Mesenchymal stem cell (in vitro differentiated cells and primary cell): Measurements from ENCODE around the gene XPR1.

Source experiments
- DNase-seq: peaks from one replicate; pipeline ENCODE4 v3.0.0-alpha.2; 2013
- H2AFZ ChIP-seq: one replicate; pipeline ENCODE4 v1.6.1; 2013; ENCODE audit warnings: low read depth, mild to moderate bottlenecking, control low read depth, inconsistent platforms, low read length, moderate library complexity
- H2AK5ac ChIP-seq: 2 replicates; pipeline ENCODE4 v1.6.1; 2013; ENCODE audit warnings: low read length, moderate library complexity, mild to moderate bottlenecking, inconsistent platforms; ENCODE audit not compliant: severe bottlenecking
- H2BK120ac ChIP-seq: one replicate; pipeline ENCODE4 v1.6.1; 2013; ENCODE audit warnings: low read depth, mild to moderate bottlenecking, inconsistent platforms, low read length, moderate library complexity
- H2BK12ac ChIP-seq, 2 experiments: one replicate each; pipeline ENCODE4 v1.6.1; 2013; ENCODE audit warnings: inconsistent platforms in 2 of 2, low read length in 2 of 2, mild to moderate bottlenecking in 2 of 2, moderate library complexity in 2 of 2, control low read depth in 1 of 2
- H2BK15ac ChIP-seq: one replicate; pipeline ENCODE4 v1.6.1; 2013; ENCODE audit warnings: mild to moderate bottlenecking, low read depth, inconsistent platforms; ENCODE audit not compliant: poor library complexity, severe bottlenecking
- H2BK5ac ChIP-seq: 2 replicates; pipeline ENCODE4 v1.6.1; 2013; ENCODE audit warnings: low read depth, mild to moderate bottlenecking, low read length, control low read depth, inconsistent platforms; ENCODE audit not compliant: poor library complexity, severe bottlenecking
- H3K14ac ChIP-seq, 2 experiments: one replicate each; pipeline ENCODE4 v1.6.1; 2013; ENCODE audit warnings: inconsistent platforms in 2 of 2, low read length in 2 of 2, control low read depth in 1 of 2, mild to moderate bottlenecking in 1 of 2, moderate library complexity in 1 of 2
- H3K18ac ChIP-seq, 2 experiments: one replicate each; pipeline ENCODE4 v1.6.1; 2013; ENCODE audit warnings: inconsistent platforms in 2 of 2, low read length in 2 of 2, control low read depth in 1 of 2, low read depth in 1 of 2, mild to moderate bottlenecking in 1 of 2
- H3K23ac ChIP-seq, 2 experiments: one replicate each; pipeline ENCODE4 v1.6.1; 2013; ENCODE audit warnings: inconsistent platforms in 2 of 2, low read length in 2 of 2, mild to moderate bottlenecking in 2 of 2, moderate library complexity in 2 of 2, control low read depth in 1 of 2
- H3K27ac ChIP-seq: 2 replicates; pipeline ENCODE4 v1.5.1; 2013; ENCODE audit warnings: mild to moderate bottlenecking, moderate library complexity, low read length, control low read depth, inconsistent platforms; ENCODE audit not compliant: poor library complexity, severe bottlenecking
- H3K27me3 ChIP-seq, 2 experiments: 2 replicates each; pipeline versions ENCODE4 v1.6.1 to v1.7.0; 2013; ENCODE audit warnings: low read length in 2 of 2, mild to moderate bottlenecking in 2 of 2, moderate library complexity in 2 of 2, control low read depth in 1 of 2, inconsistent platforms in 1 of 2; ENCODE audit not compliant: control insufficient read depth in 1 of 2, insufficient read depth in 1 of 2
- H3K36me3 ChIP-seq, 2 experiments: 2 replicates each; pipeline versions ENCODE4 v1.6.1 to v1.7.0; 2013; ENCODE audit warnings: low read length in 2 of 2, control low read depth in 1 of 2, inconsistent platforms in 1 of 2, low read depth in 1 of 2, mild to moderate bottlenecking in 1 of 2; ENCODE audit not compliant: insufficient read depth in 2 of 2, control insufficient read depth in 1 of 2
- H3K4ac ChIP-seq, 2 experiments: one replicate each; pipeline ENCODE4 v1.6.1; 2013; ENCODE audit warnings: inconsistent platforms in 2 of 2, low read length in 2 of 2, mild to moderate bottlenecking in 2 of 2, moderate library complexity in 2 of 2, control low read depth in 1 of 2, low read depth in 1 of 2
- H3K4me1 ChIP-seq: 2 replicates; pipeline ENCODE4 v1.6.1; 2013; ENCODE audit warnings: low read depth, low read length, control low read depth; ENCODE audit not compliant: control insufficient read depth, insufficient read depth
- H3K4me2 ChIP-seq: 2 replicates; pipeline ENCODE4 v1.6.1; 2013; ENCODE audit warnings: low read length, mild to moderate bottlenecking, inconsistent platforms; ENCODE audit not compliant: poor library complexity, severe bottlenecking
- H3K4me3 ChIP-seq, 2 experiments: 2 replicates each; pipeline versions ENCODE4 v1.5.1 to v1.7.0; 2013; ENCODE audit warnings: low read length in 2 of 2, mild to moderate bottlenecking in 2 of 2, control low read depth in 1 of 2, low read depth in 1 of 2; ENCODE audit not compliant: insufficient read depth in 1 of 2
- H3K79me1 ChIP-seq: replicated peaks from 2 replicates; pipeline ENCODE4 v1.6.1; 2013; ENCODE audit warnings: mild to moderate bottlenecking, control low read depth, low read length, inconsistent platforms; ENCODE audit not compliant: poor library complexity, severe bottlenecking
- H3K9ac ChIP-seq: 2 replicates; pipeline ENCODE4 v1.7.0; 2013; ENCODE audit warnings: mild to moderate bottlenecking, low read length, moderate library complexity
- H3K9me3 ChIP-seq: 2 replicates; pipeline ENCODE4 v1.7.0; 2013; ENCODE audit warnings: mild to moderate bottlenecking, low read length; ENCODE audit not compliant: control insufficient read depth
- H4K8ac ChIP-seq: one replicate; pipeline ENCODE4 v1.6.1; 2013; ENCODE audit warnings: inconsistent platforms, mild to moderate bottlenecking, low read length, moderate library complexity
- H4K91ac ChIP-seq: one replicate; pipeline ENCODE4 v1.6.1; 2013; ENCODE audit warnings: mild to moderate bottlenecking, low read length, inconsistent platforms
- WGBS: methylation state at CpG from one replicate; pipeline ENCODE4 v1.1.7; 2013; ENCODE audit warnings: mixed read lengths; 5-methylcytosine and 5-hydroxymethylcytosine counted together

XPR1 gene

DNA sequence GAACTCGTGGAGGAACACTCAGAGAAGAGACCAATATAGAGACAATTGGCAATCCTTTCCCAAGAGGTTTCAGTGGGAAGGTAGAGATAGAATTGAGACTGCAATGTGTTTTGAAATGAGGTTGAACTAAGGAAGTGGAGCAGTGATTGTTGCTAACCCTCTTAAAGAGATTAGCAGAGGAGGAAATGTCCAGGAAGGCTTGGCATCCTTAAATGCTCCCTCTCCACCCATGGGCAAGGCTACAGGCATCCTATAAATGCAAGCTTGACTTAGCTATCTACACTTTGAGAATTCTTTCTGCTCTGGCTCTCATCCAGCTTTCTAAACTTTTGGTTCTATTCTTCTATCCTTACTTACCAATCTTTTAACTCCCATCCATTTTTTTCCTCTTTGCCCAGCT lies 30.3 kb upstream of the XPR1 start:
- H3K23ac ChIP-seq, result no peak overlapping the region
- H3K9ac ChIP-seq, result no peak overlapping the region
- no peak overlapping the region for H2BK12ac ChIP-seq

DNA sequence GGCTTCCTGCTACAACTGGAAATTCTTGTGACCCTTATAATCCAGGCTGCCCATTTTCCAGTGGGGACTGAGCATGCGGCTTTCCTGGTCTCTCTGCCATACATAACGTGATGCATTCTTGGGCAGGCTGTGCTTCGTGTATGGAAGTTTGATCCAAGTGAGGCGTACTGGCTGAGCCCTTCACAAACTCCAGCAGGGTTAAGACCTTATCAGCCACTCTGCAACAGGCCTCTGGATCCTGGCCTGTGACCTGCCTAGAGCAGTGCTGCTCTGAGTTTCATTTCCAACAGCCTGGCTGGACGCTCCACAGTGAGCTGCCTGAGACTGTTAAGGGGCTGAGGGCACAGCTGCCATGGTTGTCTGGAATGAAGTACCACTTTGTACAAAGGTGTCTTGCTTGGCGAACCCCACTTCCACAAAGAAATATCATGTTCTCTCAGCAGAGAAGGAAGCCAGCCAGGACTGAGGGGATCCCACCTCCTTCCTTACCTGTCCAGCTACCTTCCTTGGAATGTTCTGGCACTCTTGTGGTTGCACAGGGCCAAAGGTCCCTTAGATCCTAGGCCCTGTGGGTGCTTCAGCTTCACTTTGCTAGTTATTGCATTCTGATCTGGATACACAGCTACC lies 28.5 kb upstream of the XPR1 start:
- no peak overlapping the region for H2BK15ac ChIP-seq
- H2BK5ac ChIP-seq, result no peak overlapping the region
- no peak overlapping the region for H4K8ac ChIP-seq
- peaks cover 2% of the 10 kb centered on the region for H3K4me1 ChIP-seq
- H3K27ac ChIP-seq, result no peak overlapping the region
- H3K4ac ChIP-seq, result no peak overlapping the region
- no peak overlapping the region for H2BK120ac ChIP-seq
- no peak overlapping the region for H2AFZ ChIP-seq
- no peak overlapping the region for H3K4me3 ChIP-seq
- no peak overlapping the region for H3K4me2 ChIP-seq
- no peak overlapping the region for H3K9ac ChIP-seq
- whole genome bisulfite sequencing, result 80% methylated on average over 6 of the region's 6 CpGs
- H2BK12ac ChIP-seq, result no peak overlapping the region
- H3K14ac ChIP-seq, result no peak overlapping the region
- no peak overlapping the region for H2AK5ac ChIP-seq
- no peaks in the 10 kb centered on the region for H3K79me1 ChIP-seq
- no peak overlapping the region for H3K23ac ChIP-seq
- no peaks in the 10 kb centered on the region for H3K36me3 ChIP-seq
- H4K91ac ChIP-seq, result no peak overlapping the region
- no peak overlapping the region for H3K18ac ChIP-seq
- H3K9me3 ChIP-seq, result no peaks in the 10 kb centered on the region
- no peak for DNase-seq
- no peaks in the 10 kb centered on the region for H3K27me3 ChIP-seq

More for the DNA sequence above, 30.3 kb upstream of the XPR1 start:
- H2BK5ac ChIP-seq, result no peak overlapping the region
- no peak overlapping the region for H4K8ac ChIP-seq
- H2AK5ac ChIP-seq, result no peak overlapping the region
- H2AFZ ChIP-seq, result no peak overlapping the region
- no peak overlapping the region for H2BK15ac ChIP-seq
- no peak overlapping the region for H4K91ac ChIP-seq
- no peaks in the 10 kb centered on the region for H3K79me1 ChIP-seq
- no peaks in the 10 kb centered on the region for H3K36me3 ChIP-seq
- H3K18ac ChIP-seq, result no peak overlapping the region
- H3K27me3 ChIP-seq, result no peaks in the 10 kb centered on the region
- H2BK120ac ChIP-seq, result no peak overlapping the region
- H3K4me3 ChIP-seq, result no peak overlapping the region
- peaks cover 2% of the 10 kb centered on the region for H3K4me1 ChIP-seq
- no peak overlapping the region for H3K14ac ChIP-seq
- H3K27ac ChIP-seq, result no peak overlapping the region
- H3K9me3 ChIP-seq, result no peaks in the 10 kb centered on the region
- no peak overlapping the region for H3K4me2 ChIP-seq
- no peak for DNase-seq
- WGBS, result 69% methylated on average over 1 of the region's 1 CpG
- H3K4ac ChIP-seq, result no peak overlapping the region

- no peaks in the 10 kb centered on the region for H3K79me1 ChIP-seq
- no peaks in the 10 kb centered on the region for H3K36me3 ChIP-seq
- no peak overlapping the region for H3K9ac ChIP-seq
- H2AFZ ChIP-seq, result no peak overlapping the region
- no peak overlapping the region for H2BK12ac ChIP-seq
- H3K4me2 ChIP-seq, result no peak overlapping the region
- WGBS, result 71% methylated on average over 2 of the region's 2 CpGs
- H3K9me3 ChIP-seq, result no peaks in the 10 kb centered on the region
- no peak overlapping the region for H3K27ac ChIP-seq
- no peak overlapping the region for H3K23ac ChIP-seq
- H3K27me3 ChIP-seq, result no peaks in the 10 kb centered on the region
- H4K8ac ChIP-seq, result no peak overlapping the region
- H2BK5ac ChIP-seq, result no peak overlapping the region
- H3K4me1 ChIP-seq, result peaks cover 2% of the 10 kb centered on the region
- DNase-seq, result no peak
- H2BK15ac ChIP-seq, result no peak overlapping the region
- H3K4ac ChIP-seq, result no peak overlapping the region
- no peak overlapping the region for H4K91ac ChIP-seq
- H3K14ac ChIP-seq, result no peak overlapping the region
- H3K4me3 ChIP-seq, result no peak overlapping the region
- no peak overlapping the region for H2BK120ac ChIP-seq
- H2AK5ac ChIP-seq, result no peak overlapping the region
- no peak overlapping the region for H3K18ac ChIP-seq
Observed at GRCh38 chr1:180603850-180604226, 28.0 kb upstream of the XPR1 start.

DNA sequence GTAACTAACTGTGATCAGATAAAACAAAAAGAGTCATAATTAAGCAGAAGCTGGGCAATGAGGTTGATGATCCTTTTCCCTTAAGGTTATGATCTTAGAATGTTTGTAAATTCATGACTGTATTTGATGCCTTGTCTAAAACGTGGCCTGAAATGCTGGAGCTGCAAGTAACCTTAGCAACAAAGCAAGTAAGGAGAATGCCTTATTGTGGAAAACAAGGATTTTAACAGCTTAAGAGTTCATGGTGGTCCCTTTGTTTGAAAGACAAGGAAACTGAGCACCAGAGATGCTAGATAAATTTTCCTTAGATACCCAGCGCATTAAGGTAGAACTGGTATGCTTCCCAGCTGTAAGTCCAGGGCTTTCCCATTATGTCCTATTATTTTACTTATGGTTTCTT lies 25.7 kb upstream of the XPR1 start:
- Histone ChIP-seq H3K18ac (no peak overlapping the region), H2AK5ac (no peak overlapping the region), H2BK120ac (no peak overlapping the region), H2BK12ac (no peak overlapping the region), H3K4me1 (no peaks in the 10 kb centered on the region), H4K91ac (no peak overlapping the region), H3K4ac (no peak overlapping the region), H3K79me1 (no peaks in the 10 kb centered on the region), H2AFZ (no peak overlapping the region), H3K9me3 (no peaks in the 10 kb centered on the region), H3K27me3 (no peaks in the 10 kb centered on the region), H2BK5ac (no peak overlapping the region), H2BK15ac (no peak overlapping the region), H3K27ac (no peak overlapping the region), H3K36me3 (no peaks in the 10 kb centered on the region), H3K23ac (no peak overlapping the region), H4K8ac (no peak overlapping the region), H3K4me2 (no peak overlapping the region), H3K4me3 (no peak overlapping the region), H3K14ac (no peak overlapping the region), H3K9ac (no peak overlapping the region)
- WGBS, result 86% methylated on average over 2 of the region's 2 CpGs
- no peak for DNase-seq
